GM18526 (cell line): ENCODE data around the gene PLEKHA4.

Experiments
- POLR2A ChIP-seq: IDR thresholded peaks from 3 replicates; pipeline ENCODE4 v1.6.1; 2011; ENCODE audit not compliant: insufficient read length; ENCODE audit errors: extremely low read depth

The PLEKHA4 gene

DNA sequence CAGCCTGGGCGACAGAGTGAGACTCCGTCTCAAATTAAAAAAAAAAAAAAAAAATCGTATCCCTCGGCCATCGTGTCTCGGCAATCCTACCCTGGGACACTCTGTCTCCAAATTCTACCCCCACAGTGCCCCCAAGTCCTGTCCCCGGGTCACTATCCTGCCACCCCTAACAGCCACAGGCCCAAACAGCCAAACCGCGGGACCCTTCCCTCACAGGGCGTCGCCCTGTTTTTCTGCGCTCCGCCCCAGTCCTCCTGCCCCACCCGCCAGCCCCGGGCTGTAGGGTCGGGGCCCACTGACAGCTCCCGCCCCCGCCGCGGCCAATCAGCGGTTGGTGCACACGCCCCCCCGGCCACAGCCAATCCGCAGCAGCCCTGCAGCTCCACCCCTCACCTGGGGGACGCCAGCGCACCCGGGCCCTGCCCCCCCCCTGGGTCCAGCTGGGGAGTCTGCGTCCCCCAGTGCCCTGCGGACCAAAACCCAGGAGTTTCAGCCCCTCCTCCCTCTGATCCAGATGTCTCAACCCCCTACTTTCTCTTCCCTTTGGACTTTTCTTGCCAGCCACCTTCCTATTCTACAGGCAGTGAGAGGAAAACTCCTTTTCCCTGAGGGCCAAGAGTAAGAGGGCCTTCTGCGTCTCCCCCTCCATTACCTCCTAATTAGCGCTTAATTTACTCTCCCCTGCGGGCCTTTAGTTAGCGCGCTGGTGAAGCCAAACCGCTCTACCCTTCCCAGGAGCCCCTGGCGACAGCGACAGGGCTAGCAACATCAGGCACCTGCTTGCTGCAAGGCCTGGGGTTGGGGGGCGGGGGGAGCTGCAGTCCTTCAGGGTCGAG, 56.1 kb downstream of the PLEKHA4 start:
- no peak for TF ChIP-seq POLR2A

DNA sequence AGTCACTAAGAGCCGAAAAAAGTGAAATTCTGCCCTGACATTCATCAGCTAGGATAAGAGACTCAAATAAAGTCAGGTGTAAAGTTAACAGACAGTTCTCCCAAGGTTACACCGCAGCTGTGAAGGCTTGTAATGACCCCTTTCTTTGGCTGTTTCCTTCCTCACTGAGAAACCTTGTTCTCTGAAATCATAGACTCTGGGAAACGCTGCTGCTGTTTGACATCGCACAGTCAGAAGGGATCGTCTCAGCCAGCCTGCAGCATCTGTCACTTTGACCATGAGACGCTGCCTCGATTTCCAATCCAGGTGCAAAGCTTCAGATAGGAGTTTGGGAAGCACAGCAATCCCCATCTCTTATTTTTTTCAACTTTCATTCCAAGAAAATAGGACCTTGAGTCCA, 58.3 kb downstream of the PLEKHA4 start:
- no peak for TF ChIP-seq POLR2A

DNA sequence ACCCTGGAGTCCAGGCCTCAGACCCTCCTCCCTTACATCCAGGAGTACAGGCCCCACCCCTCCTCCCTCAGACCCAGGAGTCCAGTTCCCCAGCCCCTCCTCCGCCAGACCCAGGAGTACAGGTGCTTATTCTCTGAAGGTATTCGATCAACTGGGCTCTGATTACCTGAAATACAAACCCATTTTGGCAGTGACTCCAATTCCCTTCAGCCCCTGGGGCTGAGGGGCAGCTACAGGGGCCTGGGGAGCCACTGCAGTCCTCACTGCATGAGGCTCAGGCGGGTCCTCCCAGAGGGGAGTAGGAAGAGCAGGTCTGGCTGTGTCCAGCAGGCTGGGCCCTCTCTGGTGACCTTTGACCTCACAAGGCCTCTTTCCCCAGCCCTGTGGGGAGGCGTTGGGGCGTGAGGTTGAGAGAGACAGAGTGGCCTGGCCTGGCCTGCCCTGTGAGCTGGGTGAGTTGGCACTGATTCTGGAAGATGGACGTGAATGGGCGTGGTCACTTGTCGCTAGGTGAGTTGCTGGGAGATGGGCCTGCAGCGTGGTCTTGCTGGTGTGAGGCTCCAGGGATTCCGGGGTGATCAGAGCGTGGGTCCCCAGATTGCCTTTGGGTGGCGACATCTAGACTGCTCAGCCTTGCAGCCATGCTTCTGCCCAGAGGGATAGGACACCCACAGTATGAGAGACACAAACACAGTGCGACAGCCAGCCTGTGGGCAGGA, 60.7 kb downstream of the PLEKHA4 start:
- TF ChIP-seq POLR2A, result no peak

DNA sequence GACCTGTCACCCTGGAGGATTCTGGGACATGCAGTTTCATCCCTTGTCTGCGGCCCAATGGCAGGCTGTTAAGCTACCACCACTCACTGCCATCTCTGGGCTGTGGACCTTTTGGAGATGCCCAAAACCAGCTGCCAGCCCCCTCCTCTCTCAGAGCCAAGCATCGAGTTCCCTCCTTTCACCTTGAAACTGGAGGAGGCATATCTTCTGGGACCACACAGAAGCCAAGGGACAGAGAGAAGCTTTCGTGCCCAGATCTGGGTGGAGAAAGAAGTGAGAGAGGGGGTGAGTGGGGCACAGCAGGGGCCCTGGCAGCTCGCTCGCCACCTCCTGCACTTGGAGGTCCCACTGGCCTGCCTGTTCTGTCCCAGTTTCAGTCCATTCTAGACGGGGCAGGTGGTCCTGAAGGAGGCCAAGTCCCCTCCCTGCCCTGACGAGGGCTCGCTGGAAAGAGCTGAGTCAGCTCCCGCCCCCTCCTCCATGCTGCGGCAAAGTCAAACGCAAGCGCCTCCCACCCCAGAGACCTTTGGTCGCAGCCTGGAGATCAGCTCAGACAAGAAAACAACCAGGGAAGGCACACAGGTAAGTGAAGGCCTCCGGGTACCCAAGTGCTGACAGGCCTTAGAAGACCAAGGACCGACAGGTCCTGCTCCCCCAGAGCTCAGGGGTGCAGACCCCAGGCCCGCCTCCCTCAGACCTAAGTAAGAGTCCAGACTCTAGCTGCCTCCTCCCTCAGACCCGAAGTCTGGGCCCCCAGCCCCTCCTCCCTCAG, 61.4 kb downstream of the PLEKHA4 start:
- no peak for TF ChIP-seq POLR2A

DNA sequence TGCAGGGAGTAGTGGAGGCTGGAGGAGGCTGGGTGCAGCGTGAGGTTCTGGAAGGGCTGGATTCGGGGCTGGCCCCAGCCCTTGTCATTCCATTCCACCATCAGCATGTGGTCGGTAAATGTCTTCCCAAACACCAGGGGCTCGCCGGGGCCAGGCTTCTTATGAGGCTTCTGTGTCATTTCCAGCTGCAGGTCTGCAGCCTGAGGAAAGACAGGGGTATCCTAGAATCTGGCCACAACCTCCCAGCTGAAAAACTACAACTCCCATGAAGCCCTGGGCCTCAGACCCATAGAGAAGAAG, 61.9 kb downstream of the PLEKHA4 start:
- TF ChIP-seq POLR2A, result peak; percentile 27

DNA sequence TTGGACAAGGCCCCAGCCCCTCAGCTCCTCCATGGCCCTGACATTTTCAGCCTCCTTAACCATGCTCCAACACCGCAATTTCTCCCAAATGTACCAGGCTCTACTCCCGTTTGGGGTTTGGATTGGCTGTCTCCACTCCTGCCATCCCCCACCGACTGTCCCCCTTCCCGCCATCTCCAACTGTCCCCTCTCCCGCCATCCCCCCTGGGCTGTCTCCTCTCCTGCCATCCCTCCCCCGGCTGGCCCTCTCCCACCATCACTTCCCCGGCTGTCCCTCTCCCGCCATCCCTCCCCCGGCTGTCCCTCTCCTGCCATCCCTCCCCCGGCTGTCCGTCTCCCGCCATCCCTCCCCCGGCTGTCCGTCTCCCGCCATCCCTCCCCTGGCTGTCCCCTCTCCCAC, 63.0 kb downstream of the PLEKHA4 start:
- TF ChIP-seq POLR2A, result no peak

DNA sequence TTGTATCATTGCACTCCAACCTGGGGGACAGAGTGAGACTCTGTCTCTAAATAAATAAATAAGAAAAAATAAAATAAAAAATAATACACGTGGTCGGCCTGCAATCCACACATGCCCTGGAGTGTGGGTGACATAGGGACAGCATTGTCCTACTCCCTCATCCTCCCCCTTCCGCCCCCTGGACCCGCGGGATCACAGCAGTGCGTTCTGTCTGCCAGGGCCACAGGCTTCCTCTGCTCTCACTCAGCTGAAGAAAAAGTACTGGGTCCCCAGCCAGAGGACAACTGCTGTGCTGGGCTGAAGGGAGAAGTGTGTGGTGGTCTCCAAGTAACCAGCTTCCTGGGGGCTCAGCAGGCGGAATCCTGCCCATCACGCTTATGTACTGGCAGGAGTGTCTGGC, 63.9 kb downstream of the PLEKHA4 start:
- no peak for TF ChIP-seq POLR2A

DNA sequence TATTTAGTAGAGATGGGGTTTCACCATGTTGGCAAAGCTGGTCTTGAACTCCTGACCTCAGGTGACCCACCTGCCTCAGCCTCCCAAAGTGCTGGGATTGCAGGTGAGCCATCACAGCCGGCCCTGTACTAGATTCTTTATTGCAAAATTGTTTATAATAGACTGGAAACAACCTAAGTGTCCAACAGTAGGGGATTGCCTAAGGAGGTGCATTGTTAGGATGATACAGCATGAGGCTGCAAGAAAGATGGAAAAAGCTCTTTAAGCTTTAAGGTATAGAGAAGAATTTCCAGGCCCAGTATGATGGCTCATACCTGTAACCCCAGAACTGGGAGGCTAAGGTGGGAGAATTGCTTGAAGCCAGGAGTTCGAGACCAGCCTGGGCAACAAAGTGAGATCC, 65.8 kb downstream of the PLEKHA4 start:
- no peak for TF ChIP-seq POLR2A

DNA sequence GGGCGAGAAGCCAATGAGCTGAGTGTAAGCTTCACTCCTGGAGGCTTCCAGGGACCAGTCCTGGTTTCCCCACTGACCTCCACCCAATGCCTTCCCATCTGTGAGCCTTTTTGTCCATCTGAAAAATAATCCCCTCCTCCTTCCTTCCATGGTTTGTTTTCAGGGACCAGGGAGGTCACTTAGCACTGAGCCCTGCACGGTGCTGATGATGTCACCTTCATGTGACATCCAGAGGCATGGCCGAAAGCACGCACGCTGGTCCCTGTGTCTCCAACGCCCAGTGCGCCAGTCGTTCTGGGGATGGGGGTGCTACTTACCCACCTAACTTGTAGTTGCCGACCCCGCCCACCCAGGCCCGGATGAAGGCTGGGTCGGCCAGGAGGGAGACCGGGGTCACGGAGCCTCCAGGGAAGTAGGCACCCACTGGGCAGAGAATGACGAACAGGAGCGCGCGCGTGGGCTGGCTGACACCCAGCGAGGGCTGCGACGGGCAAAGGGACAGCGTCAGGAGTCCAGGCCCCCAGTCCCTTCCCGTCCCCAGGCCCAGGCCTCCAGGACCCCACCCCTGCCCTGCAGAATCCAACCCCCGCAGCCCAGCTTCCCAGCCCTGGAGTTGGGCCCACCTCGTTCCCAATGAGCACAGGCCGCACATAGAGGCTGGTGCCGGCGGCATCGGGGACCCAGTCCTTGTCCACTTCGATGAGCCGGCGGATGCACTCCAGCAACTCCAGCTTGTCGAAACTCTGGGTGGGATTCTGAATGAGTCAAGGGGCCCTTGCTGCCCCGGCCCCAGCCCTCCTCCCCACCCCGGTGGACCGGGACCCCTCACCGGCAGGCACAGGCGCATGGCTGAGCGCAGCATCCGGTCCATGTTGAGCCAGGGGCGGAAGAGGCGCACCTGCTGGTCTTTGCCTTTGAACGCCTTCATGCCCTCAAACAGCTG, 68.8 kb downstream of the PLEKHA4 start:
- TF ChIP-seq POLR2A, result no peak

DNA sequence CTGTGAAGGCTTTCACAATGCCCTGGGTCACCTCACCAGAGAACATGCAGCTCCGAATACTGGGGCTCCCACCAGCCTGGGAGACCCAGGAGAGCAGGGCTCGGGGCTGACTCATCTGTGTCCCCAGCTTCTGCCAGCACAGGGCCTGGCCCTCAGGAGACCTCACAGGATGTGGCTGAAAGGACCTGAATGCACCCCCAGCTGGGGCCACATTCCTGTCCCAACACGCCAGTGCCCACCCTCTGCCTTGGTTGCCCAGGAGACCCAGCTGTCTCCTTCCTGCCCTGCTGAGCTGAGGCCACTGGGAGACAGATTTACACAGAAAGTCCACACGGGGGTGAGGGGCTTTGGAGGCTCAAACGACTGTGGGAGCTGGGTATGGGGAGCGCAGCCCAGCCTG, 69.5 kb downstream of the PLEKHA4 start:
- no peak for TF ChIP-seq POLR2A

DNA sequence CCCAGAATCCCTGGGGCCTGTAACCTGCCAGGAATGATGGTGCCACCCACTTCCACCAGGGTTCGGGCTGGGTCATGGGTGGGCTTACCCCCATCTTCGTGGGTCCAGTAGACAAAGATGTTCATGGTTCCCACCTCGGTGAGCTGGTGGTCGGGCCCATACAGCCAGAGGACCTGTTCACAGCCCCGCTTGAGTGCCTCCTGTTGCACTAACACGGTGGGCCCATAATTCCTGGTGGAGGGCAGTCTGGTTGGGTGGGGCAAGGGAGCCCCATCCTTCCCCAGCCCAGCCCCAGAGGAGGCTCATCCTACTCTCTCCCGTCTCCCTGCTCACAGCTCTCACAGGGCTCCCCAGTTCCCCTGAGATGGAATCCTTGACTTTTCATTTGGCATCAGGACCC, 71.3 kb downstream of the PLEKHA4 start:
- TF ChIP-seq POLR2A, result no peak

DNA sequence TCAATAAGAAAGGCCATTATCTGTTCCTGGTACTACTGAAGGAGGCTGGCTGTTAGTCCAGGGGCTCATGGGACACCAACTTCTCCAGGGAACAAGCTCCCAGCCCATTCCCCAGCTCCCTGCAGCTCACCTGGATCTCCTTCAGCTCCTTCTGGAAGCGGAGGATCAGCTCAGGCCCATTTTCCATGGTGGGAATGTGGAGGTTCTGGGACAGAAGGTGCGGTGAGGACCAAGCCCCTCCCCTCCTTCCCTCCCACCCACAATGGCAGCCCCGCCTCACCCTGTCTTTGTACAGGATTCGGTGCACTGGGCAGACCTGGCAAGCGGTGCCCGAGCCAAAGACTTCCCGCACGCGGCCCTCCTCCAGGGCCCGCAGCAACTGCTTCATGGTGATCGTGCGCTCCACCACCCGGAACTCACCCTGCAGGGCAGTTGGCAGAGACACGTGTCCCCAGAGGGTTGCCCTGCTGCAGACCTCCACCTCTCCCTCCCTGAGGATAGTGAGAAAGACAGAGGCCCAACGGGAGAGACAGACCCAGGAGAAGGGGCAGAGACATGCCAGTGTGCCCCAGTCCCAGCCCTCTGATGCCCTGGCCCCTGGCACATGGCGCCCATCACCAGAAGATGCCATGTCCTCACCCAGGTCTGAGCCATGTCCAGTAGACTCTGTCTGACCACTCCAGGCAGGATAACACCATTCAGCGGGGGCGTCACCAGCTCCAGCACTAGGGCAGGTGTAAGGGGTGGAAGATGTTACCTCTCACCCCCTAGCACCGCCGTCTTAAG, 71.9 kb downstream of the PLEKHA4 start:
- no peak for TF ChIP-seq POLR2A

DNA sequence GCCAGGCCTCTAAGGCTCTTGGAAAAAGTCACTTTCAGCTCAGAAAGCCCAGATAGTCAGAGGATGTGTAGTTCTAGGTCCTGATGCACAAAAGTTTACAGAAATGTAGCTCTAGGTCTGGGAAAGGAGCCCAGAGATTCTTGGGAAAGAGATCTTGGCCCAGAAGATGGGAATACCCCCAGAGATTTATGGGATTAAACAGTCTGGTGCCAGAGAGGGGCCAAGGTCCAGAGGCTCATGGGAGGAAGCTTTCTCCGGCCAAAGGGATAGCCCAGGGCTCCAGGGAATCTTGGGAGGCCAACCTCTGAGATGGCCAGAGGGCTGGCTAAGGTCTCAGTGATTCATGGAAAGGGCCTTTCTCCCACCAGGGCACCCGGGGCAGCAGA, 72.7 kb downstream of the PLEKHA4 start:
- TF ChIP-seq POLR2A, result no peak

DNA sequence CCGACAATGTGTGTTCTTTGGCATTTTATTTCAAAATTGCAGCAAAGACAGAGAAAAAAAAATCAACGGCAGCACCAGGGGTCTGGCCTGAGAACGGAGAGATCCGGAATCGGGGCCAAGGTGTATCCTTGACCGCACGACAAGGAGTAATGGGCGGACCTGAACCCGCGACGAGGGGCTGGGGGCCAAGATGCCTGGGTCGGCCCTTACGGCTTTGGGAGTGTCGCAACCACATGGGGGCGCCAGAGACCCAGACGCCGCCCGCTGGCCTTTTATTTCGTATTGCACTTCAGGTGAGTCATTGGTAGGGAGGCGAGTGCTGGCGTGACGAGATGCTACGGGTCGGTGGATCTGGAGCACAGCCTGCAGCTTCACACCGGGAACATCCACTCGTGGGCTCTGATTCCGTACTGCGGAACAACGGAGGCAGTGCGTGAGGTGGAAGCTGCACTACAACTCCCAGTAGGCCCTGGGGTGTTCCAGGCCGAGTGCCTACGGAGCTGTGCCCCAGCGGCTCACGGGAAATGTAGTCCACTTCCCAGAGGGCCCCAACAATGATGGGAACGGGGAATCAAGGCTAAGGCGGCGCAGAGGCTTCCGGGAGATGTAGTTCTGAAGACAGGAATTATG, 73.2 kb downstream of the PLEKHA4 start:
- peak; percentile 28 for TF ChIP-seq POLR2A

DNA sequence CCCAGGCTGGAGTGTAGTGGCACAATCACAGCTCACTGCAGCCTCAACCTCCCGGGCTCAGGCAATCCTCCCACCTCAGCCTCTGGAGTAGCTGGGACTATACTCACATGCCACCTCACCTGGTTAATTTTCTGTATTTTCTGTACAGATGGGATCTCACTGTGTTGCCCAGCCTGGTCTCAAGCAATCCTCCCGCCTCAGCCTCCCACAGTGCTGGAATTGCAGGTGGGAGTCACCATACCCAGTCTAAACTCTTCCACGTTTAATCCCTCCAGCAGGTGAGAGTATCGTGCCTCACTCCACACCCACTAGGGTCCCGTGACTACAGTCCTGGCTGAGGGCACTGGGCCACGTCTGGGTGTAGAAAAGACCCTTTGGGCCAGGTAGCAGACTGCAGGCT, 74.1 kb downstream of the PLEKHA4 start:
- no peak for TF ChIP-seq POLR2A
